ENCODE results near the gene TYMP. TPM values are rescaled to one million over a fixed set of nuclear protein-coding genes. Genes with fewer than 3 reads are reported as not detected.

Gene TYMP
- total and polyA plus RNA-seq, 2 of the 8 experiments (the other 6 are each of a cell fraction or from before 2014, with no cell fraction given): 0.43 to 0.48 TPM

- no peak overlapping the region for H3K14ac ChIP-seq (ENCODE audit: insufficient read length)
- no peak overlapping the region for H3K56ac ChIP-seq (replicated peaks; ENCODE audit: insufficient read length, low read depth, low read length)
- DNase-seq (ENCODE audit: low read depth in 1 of 2, low spot score in 2 of 2) (no peak), FAIRE-seq (no peak)
- H3K79me1 ChIP-seq (ENCODE audit: low read depth, low read length): peaks cover 14% of the 10 kb centered on the region; the same call in 1 of the 2 replicates
- 92% methylated on average over 8 of the region's 8 CpGs; no CpG with 5 or more reads in 1 of the 2 experiments for WGBS, 2 experiments (ENCODE audit: extremely low coverage in 1 of 2, insufficient coverage in 1 of 2, insufficient read length in 1 of 2, insufficient replicate concordance in 2 of 2, low coverage in 1 of 2, low lambda C conversion rate in 2 of 2, missing lambda C conversion rate in 1 of 2)
- no peak overlapping the region for H2BK15ac ChIP-seq (ENCODE audit: low read length)
- no peak overlapping the region for H3K18ac ChIP-seq (ENCODE audit: extremely low read depth, low read length)
- CTCF ChIA-PET (ENCODE audit: partially characterized antibody): interaction anchor here (0.6 kb wide), 1 partner anchor 52 kb away, joined by 3 read pairs; no protein-coding TSS in a partner anchor
- no peaks in the 10 kb centered on the region for H3K4me1 ChIP-seq (replicated peaks in 1 of 4; ENCODE audit: control insufficient read depth in 3 of 4, insufficient read depth in 4 of 4, low read length in 3 of 4)
- no peaks in the 10 kb centered on the region for H3K23me2 ChIP-seq (ENCODE audit: low read depth, low read length)
- no peak overlapping the region for H3K27ac ChIP-seq (ENCODE audit: low read depth, low read length)
- no peak overlapping the region for H3K23ac ChIP-seq (ENCODE audit: insufficient read length)
- H4K20me1 ChIP-seq (replicated peaks in 1 of 2; ENCODE audit: control insufficient read depth in 1 of 2, insufficient read depth in 2 of 2, low read length in 2 of 2): peaks cover 9 to 19% of the 10 kb centered on the region in 2 experiments
- H3K9ac ChIP-seq (replicated peaks in 1 of 4; ENCODE audit: extremely low read depth in 1 of 4, low read depth in 3 of 4, low read length in 3 of 4): no peak overlapping the region
- H3K27me3 ChIP-seq (replicated peaks in 1 of 4; ENCODE audit: control insufficient read depth in 3 of 4, extremely low read depth in 1 of 4, insufficient read depth in 3 of 4, low read length in 3 of 4): no peaks in the 10 kb centered on the region
- H3K4ac ChIP-seq (replicated peaks; ENCODE audit: insufficient read length, low read depth, low read length): no peak overlapping the region
- POLR2A ChIA-PET (ENCODE audit: partially characterized antibody): interaction anchor here (1.1 kb wide), 1 partner anchor 8 kb away, joined by 3 read pairs; no protein-coding TSS in a partner anchor
- H3K79me2 ChIP-seq (ENCODE audit: control insufficient read depth in 1 of 2, insufficient read depth in 2 of 2, low read length in 2 of 2): peaks cover 10 to 31% of the 10 kb centered on the region in 2 experiments
- H4K8ac ChIP-seq (ENCODE audit: extremely low read depth, insufficient read depth, low read length): no peak overlapping the region
- H2BK120ac ChIP-seq (replicated peaks; ENCODE audit: low read depth, low read length): no peak overlapping the region
- no peak overlapping the region for H2BK20ac ChIP-seq (ENCODE audit: low read length)
- H3K9me3 ChIP-seq (ENCODE audit: insufficient read depth in 2 of 2, low read depth in 1 of 2, low read length in 1 of 2): no peaks in the 10 kb centered on the region
- H2AK5ac ChIP-seq (ENCODE audit: low read depth, low read length): no peak overlapping the region
- H2BK12ac ChIP-seq (ENCODE audit: low read depth, low read length): no peak overlapping the region
- no peak overlapping the region for H4K91ac ChIP-seq (replicated peaks; ENCODE audit: insufficient read length, low read length)
- H3K36me3 ChIP-seq (ENCODE audit: control insufficient read depth in 2 of 4, insufficient read depth in 4 of 4, low read length in 3 of 4): peaks cover 0 to 12% (median 7%) of the 10 kb centered on the region in 4 experiments; a peak in 5 of 8 replicates
- no peak overlapping the region for H3K4me3 ChIP-seq (ENCODE audit: extremely low read depth in 1 of 4, insufficient read depth in 2 of 4, low read depth in 3 of 4, low read length in 4 of 4)
- H2BK5ac ChIP-seq (ENCODE audit: low read depth, low read length): no peak overlapping the region
- H4K5ac ChIP-seq (ENCODE audit: insufficient read length, low read depth, low read length): no peak overlapping the region
- H2AFZ ChIP-seq (ENCODE audit: low read length): no peak overlapping the region
- no peak overlapping the region for H3K4me2 ChIP-seq (ENCODE audit: insufficient read depth in 1 of 2, low read depth in 2 of 2, low read length in 2 of 2)
- no peak for TF ChIP-seq USF2 (IDR thresholded peaks at IDR 0.05; ENCODE audit: low read length)
- TF ChIP-seq EP300 (IDR thresholded peaks at IDR 0.05; ENCODE audit: borderline replicate concordance in 1 of 2, low read depth in 2 of 2, low read length in 2 of 2): no peak
- TF ChIP-seq KDM4A (IDR thresholded peaks at IDR 0.05; ENCODE audit: low read depth, low read length, severe bottlenecking): no peak
Measured at GRCh38 chr22:50516068-50516467, 13.7 kb downstream of the TYMP start.
